ENCODE data around the gene TECPR2.

DNA sequence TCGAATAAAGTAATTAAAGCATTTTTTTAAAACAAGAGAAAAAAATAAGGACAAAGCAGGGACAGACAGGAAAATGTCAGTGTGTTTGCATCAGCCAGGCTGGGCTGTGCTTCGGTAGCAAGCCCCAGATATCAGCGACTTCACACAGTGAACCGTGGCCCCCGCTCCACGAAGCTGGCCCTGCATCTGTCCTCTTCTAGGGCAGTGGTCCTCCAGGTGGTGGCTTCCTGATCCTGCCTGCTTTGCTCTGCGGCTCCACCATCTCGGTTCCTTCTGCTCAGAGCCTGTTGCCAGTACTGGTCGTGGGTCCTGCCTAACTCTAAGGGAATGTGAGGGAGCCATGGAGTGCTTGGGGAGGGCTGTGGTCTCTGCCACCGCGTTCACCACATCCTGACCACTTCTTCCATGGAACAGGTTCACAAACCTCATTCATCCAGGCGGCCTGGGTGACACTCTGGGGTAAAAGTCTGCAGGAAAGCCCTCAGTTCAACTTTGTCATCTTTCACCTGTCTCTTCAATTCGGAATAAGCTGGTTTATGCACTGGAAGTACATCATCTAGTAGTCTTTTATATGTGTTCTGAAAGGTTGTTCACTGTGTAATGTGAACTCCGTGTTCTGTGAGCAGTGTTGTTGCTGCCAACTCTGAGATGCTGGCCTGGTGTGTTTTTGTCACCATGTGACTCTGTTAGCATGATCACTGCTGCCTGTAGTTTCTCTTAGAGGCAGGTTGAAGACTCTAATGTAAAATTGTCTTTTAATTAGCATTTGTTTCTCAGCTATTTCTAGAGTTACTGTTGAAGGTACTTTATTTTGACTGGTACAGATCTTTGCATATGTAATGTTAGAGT lies 99.0 kb downstream of the TECPR2 start:
- no peak for TF ChIP-seq POLR2A (IDR thresholded peaks at IDR 0.05)
- TF ChIP-seq, protein P1, sequence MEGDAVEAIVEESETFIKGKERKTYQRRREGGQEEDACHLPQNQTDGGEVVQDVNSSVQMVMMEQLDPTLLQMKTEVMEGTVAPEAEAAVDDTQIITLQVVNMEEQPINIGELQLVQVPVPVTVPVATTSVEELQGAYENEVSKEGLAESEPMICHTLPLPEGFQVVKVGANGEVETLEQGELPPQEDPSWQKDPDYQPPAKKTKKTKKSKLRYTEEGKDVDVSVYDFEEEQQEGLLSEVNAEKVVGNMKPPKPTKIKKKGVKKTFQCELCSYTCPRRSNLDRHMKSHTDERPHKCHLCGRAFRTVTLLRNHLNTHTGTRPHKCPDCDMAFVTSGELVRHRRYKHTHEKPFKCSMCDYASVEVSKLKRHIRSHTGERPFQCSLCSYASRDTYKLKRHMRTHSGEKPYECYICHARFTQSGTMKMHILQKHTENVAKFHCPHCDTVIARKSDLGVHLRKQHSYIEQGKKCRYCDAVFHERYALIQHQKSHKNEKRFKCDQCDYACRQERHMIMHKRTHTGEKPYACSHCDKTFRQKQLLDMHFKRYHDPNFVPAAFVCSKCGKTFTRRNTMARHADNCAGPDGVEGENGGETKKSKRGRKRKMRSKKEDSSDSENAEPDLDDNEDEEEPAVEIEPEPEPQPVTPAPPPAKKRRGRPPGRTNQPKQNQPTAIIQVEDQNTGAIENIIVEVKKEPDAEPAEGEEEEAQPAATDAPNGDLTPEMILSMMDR (IDR thresholded peaks at IDR 0.05) = no peak

Data from breast epithelium (tissue), 3 donors.